HepG2 (cell line): Measurements from ENCODE around the gene MAPK6. TPM values are rescaled to one million over a fixed set of nuclear protein-coding genes. Genes with fewer than 3 reads are reported as not detected.
"Not testable (repeated sequence)": the region's sequence is repeated elsewhere in the genome, so short reads cannot be mapped to it uniquely, and the experiment has no call there.

Experiments used
- ATAC-seq: fragments of 200-7000 bp; cut with Tn5 transposase; 3 replicates; pipeline ENCODE4 v1.9.1; 2020; ENCODE audit warnings: mild to moderate bottlenecking, moderate library complexity
- BruUV-seq: library from RNA; stranded (reverse); fragments of 400-500 nt; replicated peaks from 2 replicates; lab custom pipeline; 2021; lab: Mats Ljungman, UMichigan
- CTCF ChIA-PET: fragments of 300-600 bp; formaldehyde crosslinking; extraction: SDS; loops from one replicate; lab custom pipeline; 2021; ENCODE audit warnings: low total read pairs, inconsistent platforms, low intra/inter-chr PET ratio; lab: Yijun Ruan, JAX
- POLR2A ChIA-PET: fragments of 350-600 bp; sonication (Branson Sonifier 250); formaldehyde crosslinking; loops from one replicate; lab custom pipeline; 2020; ENCODE audit warnings: antibody characterized with exemption, inconsistent platforms; lab: Yijun Ruan, JAX
- DNase-seq: peaks from one replicate; pipeline ENCODE4 v3.0.0-alpha.2; 2015; ENCODE audit warnings: low spot score
- FAIRE-seq: peaks from 3 replicates; lab custom pipeline; 2011; peaks lifted over from hg19 to GRCh38; lab: Jason Lieb, UNC
- H2AFZ ChIP-seq: one replicate; pipeline ENCODE4 v1.6.1; 2011; ENCODE audit warnings: low read length, inconsistent platforms
- H3K27ac ChIP-seq: fragments of 300-600 bp; 3 replicates; pipeline ENCODE4 v1.8.0; 2011; ENCODE audit warnings: mixed run types, mild to moderate bottlenecking, mixed read lengths, low read length, inconsistent platforms; ENCODE audit not compliant: insufficient read depth; ENCODE audit errors: extremely low read length
- H3K27me3 ChIP-seq, 2 experiments: fragments of 200-600 bp in 1 of 2; 2 replicates in 1 of 2; 3 replicates in 1 of 2; pipeline versions ENCODE4 v1.6.0 to v1.8.0; 2011; ENCODE audit warnings: low read length in 2 of 2, mild to moderate bottlenecking in 2 of 2, moderate library complexity in 2 of 2, inconsistent platforms in 1 of 2; ENCODE audit not compliant: insufficient read depth in 2 of 2, control insufficient read depth in 1 of 2
- H3K36me3 ChIP-seq, 2 experiments: fragments of 200-600 bp in 1 of 2; replicated peaks in 1 of 2; 2 replicates in 1 of 2; 3 replicates in 1 of 2; pipeline versions ENCODE4 v1.5.1 to v1.8.0; 2011; ENCODE audit warnings: low read length in 2 of 2, inconsistent platforms in 1 of 2; ENCODE audit not compliant: insufficient read depth in 2 of 2, control insufficient read depth in 1 of 2
- H3K4me1 ChIP-seq: 2 replicates; pipeline ENCODE4 v1.5.1; 2012; ENCODE audit warnings: low read length, inconsistent platforms; ENCODE audit not compliant: insufficient read depth
- H3K4me2 ChIP-seq: 2 replicates; pipeline ENCODE4 v1.6.0; 2011; ENCODE audit warnings: low read depth, low read length, inconsistent platforms
- H3K4me3 ChIP-seq, 3 experiments: fragments of 200-600 bp in 1 of 3; sonication (generic), shearing (Covaris generic) in 1 of 3; replicated peaks in 1 of 3; 2 replicates each; pipeline ENCODE4 v1.5.1; 2011 to 2016; ENCODE audit warnings: low read length in 3 of 3, inconsistent platforms in 2 of 3, low read depth in 2 of 3, mild to moderate bottlenecking in 2 of 3, control low read depth in 1 of 3, mixed read lengths in 1 of 3; ENCODE audit not compliant: insufficient read depth in 1 of 3
- H3K79me2 ChIP-seq: one replicate; pipeline ENCODE4 v1.6.1; 2011; ENCODE audit warnings: low read length, inconsistent platforms; ENCODE audit not compliant: insufficient read depth
- H3K9ac ChIP-seq: 2 replicates; pipeline ENCODE4 v1.6.0; 2011; ENCODE audit warnings: mild to moderate bottlenecking, low read depth, low read length, inconsistent platforms; ENCODE audit not compliant: insufficient read depth
- H3K9me3 ChIP-seq: 2 replicates; pipeline ENCODE4 v1.5.1; 2012; ENCODE audit warnings: mild to moderate bottlenecking, low read length
- H4K20me1 ChIP-seq: 2 replicates; pipeline ENCODE4 v1.6.0; 2011; ENCODE audit warnings: inconsistent platforms, mild to moderate bottlenecking, low read length, moderate library complexity; ENCODE audit not compliant: insufficient read depth
- CAMTA2 ChIP-seq: sonication (generic); formaldehyde crosslinking; IDR thresholded peaks from 2 replicates; pipeline ENCODE4 v1.4.0; 2020; ENCODE audit warnings: mild to moderate bottlenecking, missing genetic modification reagents, borderline replicate concordance
- CEBPB ChIP-seq: IDR thresholded peaks from 2 replicates; pipeline ENCODE4 v1.6.1; 2011; ENCODE audit warnings: low read depth, low read length, improper control_type of control experiment, borderline replicate concordance
- HNRNPUL1 ChIP-seq: fragments of 200-400 bp; formaldehyde crosslinking; IDR thresholded peaks from 2 replicates; pipeline ENCODE4 v1.6.1; 2017; ENCODE audit warnings: low read depth, mild to moderate bottlenecking, low read length, moderate library complexity
- IKZF4 ChIP-seq: sonication (generic); formaldehyde crosslinking; IDR thresholded peaks from 2 replicates; pipeline ENCODE4 v1.5.1; 2020; ENCODE audit warnings: borderline replicate concordance, mild to moderate bottlenecking, low read depth, missing genetic modification reagents; ENCODE audit errors: not compliant biosample characterization
- PRMT3 ChIP-seq: sonication (generic); formaldehyde crosslinking; IDR thresholded peaks from 2 replicates; pipeline ENCODE4 v1.8.1; 2022; ENCODE audit warnings: low read depth, mild to moderate bottlenecking, moderate library complexity, missing genetic modification reagents, borderline replicate concordance
- SMAD1 ChIP-seq: sonication (generic); formaldehyde crosslinking; IDR thresholded peaks from 2 replicates; pipeline ENCODE4 v1.4.0; 2020; ENCODE audit warnings: missing genetic modification reagents, low read depth, mild to moderate bottlenecking, borderline replicate concordance
- SOX6 ChIP-seq, 2 experiments: fragments of 450-650 bp in 1 of 2; sonication (generic) in 1 of 2; formaldehyde crosslinking in 1 of 2; IDR thresholded peaks; 2 replicates each; pipeline versions ENCODE4 v1.4.0 to v1.6.1; 2017 to 2020; ENCODE audit warnings: antibody characterized with exemption in 1 of 2, mild to moderate bottlenecking in 1 of 2, missing genetic modification reagents in 1 of 2
- SSRP1 ChIP-seq: IDR thresholded peaks from 2 replicates; pipeline ENCODE4 v1.6.1; 2016; ENCODE audit warnings: control low read depth
- ZNF160 ChIP-seq: sonication (generic); formaldehyde crosslinking; IDR thresholded peaks from 2 replicates; pipeline ENCODE4 v1.8.0; 2022; ENCODE audit warnings: mild to moderate bottlenecking, inconsistent platforms, missing genetic modification reagents
- ZNF446 ChIP-seq: sonication (generic); formaldehyde crosslinking; IDR thresholded peaks from 2 replicates; pipeline ENCODE4 v1.5.0; 2020; ENCODE audit warnings: mild to moderate bottlenecking, missing genetic modification reagents
- ZNF777 ChIP-seq: sonication (generic); formaldehyde crosslinking; IDR thresholded peaks from 2 replicates; pipeline ENCODE4 v1.4.0; 2020; ENCODE audit warnings: missing genetic modification reagents
- WGBS: methylation state at CpG from one replicate; pipeline ENCODE4 v1.1.6; 2017; ENCODE audit warnings: low lambda C conversion rate; 5-methylcytosine and 5-hydroxymethylcytosine counted together
- in situ Hi-C: cut with HindIII; loops from 2 replicates; pipeline ENCODE4 v1.10.0; 2017; ENCODE audit warnings: low pct_unique_long_range_greater_than_20kb; ENCODE audit not compliant: extremely low pct_ligation_motif_present
- intact Hi-C: fragments of 100-400 bp; cut with micrococcal nuclease; formaldehyde crosslinking; loops from one replicate; pipeline ENCODE4 v1.10.0; 2022; ENCODE audit not compliant: unreplicated experiment
- polyA plus RNA-seq, 8 experiments: library from polyadenylated mRNA; depleted of rRNA in 3 of 8; stranded (reverse) in 7 of 8; unstranded in 1 of 8; fragments of >200 nt; fragmentation: Illumina TruSeq in 4 of 8; extraction: Trizol in 4 of 8; gene quantifications; 2 replicates each; pipeline versions ENCODE4 v1.2.1 to v1.2.3, GENCODE V29; 2011 to 2016; ENCODE audit warnings: low read depth in 4 of 8, missing spikeins in 1 of 8, mixed read lengths in 1 of 8; ENCODE audit not compliant: insufficient read depth in 1 of 8
- total RNA-seq, 5 experiments: library from RNA; depleted of rRNA; stranded (reverse); fragments of >200 nt; fragmentation: Illumina TruSeq; extraction: Trizol; gene quantifications; 2 replicates each; pipeline ENCODE4 v1.2.3, GENCODE V29; 2016; ENCODE audit warnings: low read depth in 1 of 5

Gene MAPK6
- total and polyA plus RNA-seq, 2 of the 13 experiments (the other 11 are each of a cell fraction or from before 2014, with no cell fraction given), result 89.5 to 99.7 TPM

DNA sequence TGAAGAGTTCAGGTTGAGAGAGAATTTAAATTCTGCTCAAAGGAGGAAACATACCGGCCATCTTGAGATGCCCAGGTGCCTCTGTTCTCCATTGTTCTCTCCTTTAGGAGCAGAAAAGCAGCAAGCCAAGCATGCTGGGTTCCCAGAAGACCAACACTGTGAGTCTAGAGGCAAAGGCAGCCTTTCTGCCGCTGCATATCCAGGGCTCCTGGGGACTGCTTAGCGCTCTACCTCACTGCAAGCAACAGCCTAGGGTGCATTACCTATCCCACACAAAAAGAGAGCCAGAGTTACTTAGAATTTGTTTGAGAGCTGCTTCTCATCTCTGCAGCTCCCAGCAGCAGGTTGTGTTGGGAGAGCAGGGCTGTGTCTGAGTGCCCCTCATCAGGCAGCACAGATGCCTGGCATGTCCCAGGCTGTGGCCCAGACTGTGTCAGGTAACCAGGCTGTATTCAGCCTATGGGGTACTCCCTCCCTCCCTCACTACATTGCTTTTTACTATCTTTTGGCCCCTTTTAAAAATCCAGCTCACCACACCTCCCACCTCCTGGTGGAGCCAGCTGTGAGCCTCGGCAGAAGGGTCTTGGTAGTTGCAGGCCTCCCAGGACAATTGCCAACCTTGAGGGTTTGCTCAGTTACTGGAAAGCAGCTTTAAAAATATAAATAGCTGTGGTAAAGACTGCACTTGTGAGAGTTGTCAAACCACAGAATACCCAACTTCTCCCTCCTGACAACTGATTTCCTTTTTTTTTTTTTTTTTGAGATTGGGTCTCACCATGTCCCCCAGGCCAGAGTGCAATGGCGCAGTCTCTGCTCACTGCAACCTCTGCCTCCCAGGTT is 63.4 kb downstream of the MAPK6 start (continued):
- TF ChIP-seq SOX6 (IDR thresholded peaks at IDR 0.05) (no peak), SOX6 (CRISPR knock-in tag; IDR thresholded peaks at IDR 0.05) (no peak), PRMT3 (no peak), ZNF777 (no peak), SSRP1 (CRISPR knock-in tag) (no peak), ZNF160 (CRISPR knock-in tag) (no peak), CEBPB (no peak), HNRNPUL1 (no peak), IKZF4 (CRISPR knock-in tag) (no peak), ZNF446 (CRISPR knock-in tag) (no peak), CAMTA2 (CRISPR knock-in tag) (no peak), SMAD1 (CRISPR knock-in tag) (no peak)

DNA sequence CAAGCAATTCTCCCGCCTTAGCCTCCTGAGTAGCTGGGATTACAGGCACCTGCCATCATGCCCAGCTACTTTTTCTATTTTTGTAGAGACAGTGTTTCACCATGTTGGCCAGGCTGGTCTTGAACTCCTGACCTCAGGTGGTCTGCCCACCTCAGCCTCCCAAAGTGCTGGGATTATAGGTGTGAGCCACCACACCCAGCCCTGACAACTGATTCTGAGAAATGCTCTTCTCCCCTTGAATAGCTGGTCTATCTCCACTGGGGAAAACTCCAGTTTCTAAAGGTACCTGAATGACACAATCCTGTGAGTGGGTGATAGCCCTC is 64.0 kb downstream of the MAPK6 start:
- H4K20me1 ChIP-seq, H3K4me2 ChIP-seq, POLR2A ChIA-PET, intact Hi-C loops, H3K27me3 ChIP-seq, in situ Hi-C loops, H3K79me2 ChIP-seq, BruUV-seq, ATAC-seq, H3K4me3 ChIP-seq, CTCF ChIA-PET, H2AFZ ChIP-seq, H3K27ac ChIP-seq, H3K36me3 ChIP-seq, FAIRE-seq, H3K9ac ChIP-seq, DNase-seq: not testable (repeated sequence)
- Histone ChIP-seq H3K9me3 (peaks cover 18% of the 10 kb centered on the region), H3K4me1 (peaks cover 18% of the 10 kb centered on the region)
- WGBS, result 100% methylated on average over 1 of the region's 1 CpG
